ENCODE measurements around the gene RTN1.

- TF ChIP-seq CTCF (IDR thresholded peaks at IDR 0.05; ENCODE audit: low read depth, low read length): no peak
- no peak for TF ChIP-seq MYC (IDR thresholded peaks at IDR 0.05; ENCODE audit: low read depth, low read length)
- no peak for TF ChIP-seq POLR2A (IDR thresholded peaks at IDR 0.05; ENCODE audit: extremely low read depth, insufficient read length)
- no peak for TF ChIP-seq MAX (IDR thresholded peaks at IDR 0.05; ENCODE audit: low read depth, low read length)
Measured at GRCh38 chr14:59769586-59769985, 101.0 kb downstream of the RTN1 start.

All from NB4 (cell line).